GM12878 (cell line): ENCODE results near the gene CDCP1. TPM values are rescaled to one million over a fixed set of nuclear protein-coding genes. Genes with fewer than 3 reads are reported as not detected.

Experiments used
- ATAC-seq: fragments of 200-7000 bp; cut with Tn5 transposase; 3 replicates; pipeline ENCODE4 v1.9.1; 2020; ENCODE audit warnings: mild to moderate bottlenecking, moderate library complexity
- BruUV-seq: library from RNA; stranded (reverse); fragments of 400-500 nt; replicated peaks from 2 replicates; lab custom pipeline; 2021; lab: Mats Ljungman, UMichigan
- CTCF ChIA-PET: fragments of 300-600 bp; sonication (Branson Sonifier 250); formaldehyde crosslinking; extraction: SDS; loops from one replicate; lab custom pipeline; 2021; ENCODE audit warnings: inconsistent platforms; lab: Yijun Ruan, JAX
- POLR2A ChIA-PET: fragments of 350-600 bp; formaldehyde crosslinking; extraction: SDS; loops from one replicate; lab custom pipeline; 2021; ENCODE audit warnings: inconsistent platforms; lab: Charles Lee
- RAD21 ChIA-PET: fragments of 300-600 bp; sonication (Branson Sonifier 250); formaldehyde crosslinking; loops from one replicate; lab custom pipeline; 2023; ENCODE audit warnings: antibody characterized with exemption; ENCODE audit not compliant: unreplicated experiment; lab: Charles Lee
- SMC1A ChIA-PET: fragments of 300-600 bp; sonication (Branson Sonifier 250); formaldehyde crosslinking; loops from one replicate; lab custom pipeline; 2023; ENCODE audit not compliant: unreplicated experiment, uncharacterized antibody; lab: Charles Lee
- DNase-seq: peaks from one replicate; pipeline ENCODE4 v3.0.0-alpha.2; 2011; ENCODE audit warnings: low read depth, low spot score
- FAIRE-seq: peaks from 3 replicates; lab custom pipeline; 2011; peaks lifted over from hg19 to GRCh38; lab: Jason Lieb, UNC
- H2AFZ ChIP-seq: 2 replicates; pipeline ENCODE4 v1.6.0; 2011; ENCODE audit warnings: low read depth, low read length, control low read depth; ENCODE audit not compliant: control insufficient read depth
- H3K27ac ChIP-seq: 2 replicates; pipeline ENCODE4 v1.5.1; 2011; ENCODE audit warnings: control low read depth; ENCODE audit not compliant: control insufficient read depth, insufficient read depth
- H3K27me3 ChIP-seq, 2 experiments: replicated peaks in 1 of 2; 2 replicates each; pipeline versions ENCODE4 v1.6.0 to v1.6.1; 2011; ENCODE audit warnings: low read length in 1 of 2; ENCODE audit not compliant: control insufficient read depth in 2 of 2, insufficient read depth in 2 of 2
- H3K36me3 ChIP-seq, 2 experiments: 2 replicates each; pipeline ENCODE4 v1.5.1; 2011; ENCODE audit warnings: low read length in 1 of 2; ENCODE audit not compliant: control insufficient read depth in 2 of 2, insufficient read depth in 2 of 2
- H3K4me1 ChIP-seq: 2 replicates; pipeline ENCODE4 v1.6.1; 2011; ENCODE audit warnings: mild to moderate bottlenecking, low read length, moderate library complexity, mixed read lengths; ENCODE audit not compliant: control insufficient read depth, insufficient read depth
- H3K4me2 ChIP-seq: 2 replicates; pipeline ENCODE4 v1.6.0; 2011; ENCODE audit warnings: control low read depth; ENCODE audit not compliant: control insufficient read depth, insufficient read depth
- H3K4me3 ChIP-seq: fragments of 200-600 bp; sonication (generic); 2 replicates; pipeline ENCODE4 v1.5.1; 2016
- H3K79me2 ChIP-seq: 2 replicates; pipeline ENCODE4 v1.6.0; 2011; ENCODE audit warnings: low read length; ENCODE audit not compliant: control insufficient read depth, insufficient read depth
- H3K9ac ChIP-seq: 2 replicates; pipeline ENCODE4 v1.8.0; 2011; ENCODE audit warnings: low read length, control low read depth, mixed read lengths; ENCODE audit not compliant: control insufficient read depth, insufficient read depth
- H3K9me3 ChIP-seq: replicated peaks from 3 replicates; pipeline ENCODE4 v1.5.1; 2011; ENCODE audit warnings: mild to moderate bottlenecking, low read length; ENCODE audit not compliant: control insufficient read depth, insufficient read depth
- H4K20me1 ChIP-seq: 2 replicates; pipeline ENCODE4 v1.6.0; 2011; ENCODE audit not compliant: control insufficient read depth, insufficient read depth
- JUNB ChIP-seq: IDR thresholded peaks from 2 replicates; pipeline ENCODE4 v1.6.1; 2016; ENCODE audit warnings: antibody characterized with exemption, mild to moderate bottlenecking
- MYC ChIP-seq: IDR thresholded peaks from 2 replicates; pipeline ENCODE4 v1.6.1; 2011; ENCODE audit warnings: mild to moderate bottlenecking, low read length, moderate library complexity, inconsistent platforms; ENCODE audit not compliant: insufficient read depth, insufficient replicate concordance, insufficient read length, severe bottlenecking
- RUNX3 ChIP-seq: IDR thresholded peaks from 2 replicates; pipeline ENCODE4 v1.6.1; 2012; ENCODE audit warnings: low read length, inconsistent platforms
- SUPT20H ChIP-seq: IDR thresholded peaks from 2 replicates; pipeline ENCODE4 v1.6.1; 2011; ENCODE audit warnings: low read depth, mild to moderate bottlenecking, low read length, moderate library complexity, borderline replicate concordance; ENCODE audit not compliant: control insufficient read depth
- ZNF24 ChIP-seq: fragments of 450-650 bp; IDR thresholded peaks from 2 replicates; pipeline ENCODE4 v1.6.1; 2017; ENCODE audit warnings: antibody characterized with exemption, mild to moderate bottlenecking
- ZNF592 ChIP-seq: fragments of 450-650 bp; IDR thresholded peaks from 2 replicates; pipeline ENCODE4 v1.6.1; 2017; ENCODE audit warnings: mild to moderate bottlenecking, moderate library complexity
- WGBS: methylation state at CpG from one replicate; pipeline ENCODE4 v1.1.6; 2016; ENCODE audit warnings: low lambda C conversion rate; ENCODE audit not compliant: insufficient replicate concordance, insufficient coverage; ENCODE audit errors: missing lambda C conversion rate; 5-methylcytosine and 5-hydroxymethylcytosine counted together
- in situ Hi-C: fragments of 300-500 bp; cut with MboI; formaldehyde crosslinking; loops from 9 replicates; pipeline ENCODE4 v1.14.3; 2018; ENCODE audit warnings: mixed read lengths
- intact Hi-C: fragments of 100-400 bp; cut with micrococcal nuclease; formaldehyde crosslinking; loops from one replicate; pipeline ENCODE4 v1.14.2; 2022; ENCODE audit not compliant: unreplicated experiment
- polyA plus RNA-seq, 11 experiments: library from polyadenylated mRNA; depleted of rRNA in 4 of 11; unstranded in 6 of 11; stranded (reverse) in 5 of 11; fragments of >200 nt; fragmentation: Nextera tagmentation in 4 of 11; fragmentation: Illumina TruSeq in 1 of 11; extraction: Ambion mirVana in 4 of 11; extraction: Trizol in 1 of 11; gene quantifications; 1 replicate in 1 of 11; 2 replicates in 10 of 11; pipeline versions ENCODE4 v1.2.1 to v1.2.3, GENCODE V29; 2011 to 2016; ENCODE audit warnings: inconsistent platforms in 2 of 11, missing spikeins in 2 of 11, low read depth in 1 of 11
- total RNA-seq, 4 experiments: library from RNA; depleted of rRNA in 3 of 4; stranded (reverse); fragments of >200 nt in 3 of 4; fragmentation: Illumina TruSeq in 1 of 4; extraction: Trizol in 1 of 4; gene quantifications; 2 replicates each; pipeline versions ENCODE4 v1.2.1 to v1.2.3, GENCODE V29; 2013 to 2021
- TF ChIP-seq, protein P1 (sequence below): fragments of 450-650 bp; formaldehyde crosslinking; IDR thresholded peaks from 2 replicates; pipeline ENCODE4 v1.4.0; 2022; ENCODE audit warnings: mild to moderate bottlenecking, moderate library complexity

CDCP1 gene
- total and polyA plus RNA-seq, 10 of the 15 experiments (the other 5 are each of a cell fraction or from before 2014, with no cell fraction given): 0.35 to 2.2 (median 0.86) TPM

GRCh38 chr3:45127130-45127822 lies 18.9 kb downstream of the CDCP1 start:
- ChIA-PET POLR2A (interaction anchor here (0.7 to 1.2 kb wide), 3 partner anchors 9 to 22 kb away, joined by 3 to 4 read pairs (median 3); no protein-coding TSS in a partner anchor), CTCF (interaction anchor here (1.2 to 1.5 kb wide), 3 partner anchors 9 to 87 kb away, joined by 3 read pairs; no protein-coding TSS in a partner anchor), RAD21 (interaction anchor here (1.3 kb wide), 1 partner anchor 22 kb away, joined by 3 read pairs; no protein-coding TSS in a partner anchor), SMC1A (interaction anchor here (1.2 to 2.0 kb wide), 2 partner anchors 9 to 11 kb away, joined by 3 to 6 read pairs; no protein-coding TSS in a partner anchor)
- H3K4me2 ChIP-seq: no peak overlapping the region
- no peak for ATAC-seq
- H3K27me3 ChIP-seq: 0 out of 4 replicates have a peak, but pooled peaks cover 0 to 4% of the 10 kb centered on the region in 2 experiments
- in situ Hi-C loops: no loop called here
- no peak for DNase-seq
- no peak overlapping the region for H3K4me3 ChIP-seq
- BruUV-seq: no TSS peak
- H3K27ac ChIP-seq: no peak overlapping the region
- H3K36me3 ChIP-seq: no peaks in the 10 kb centered on the region
- no peak for FAIRE-seq
- no peaks in the 10 kb centered on the region for H4K20me1 ChIP-seq
- H3K79me2 ChIP-seq: no peaks in the 10 kb centered on the region
- WGBS: 35% methylated on average over 3 of the region's 3 CpGs
- H3K4me1 ChIP-seq: no peaks in the 10 kb centered on the region
- intact Hi-C loops: no loop called here
- no peak overlapping the region for H2AFZ ChIP-seq
- TF ChIP-seq, protein P1, sequence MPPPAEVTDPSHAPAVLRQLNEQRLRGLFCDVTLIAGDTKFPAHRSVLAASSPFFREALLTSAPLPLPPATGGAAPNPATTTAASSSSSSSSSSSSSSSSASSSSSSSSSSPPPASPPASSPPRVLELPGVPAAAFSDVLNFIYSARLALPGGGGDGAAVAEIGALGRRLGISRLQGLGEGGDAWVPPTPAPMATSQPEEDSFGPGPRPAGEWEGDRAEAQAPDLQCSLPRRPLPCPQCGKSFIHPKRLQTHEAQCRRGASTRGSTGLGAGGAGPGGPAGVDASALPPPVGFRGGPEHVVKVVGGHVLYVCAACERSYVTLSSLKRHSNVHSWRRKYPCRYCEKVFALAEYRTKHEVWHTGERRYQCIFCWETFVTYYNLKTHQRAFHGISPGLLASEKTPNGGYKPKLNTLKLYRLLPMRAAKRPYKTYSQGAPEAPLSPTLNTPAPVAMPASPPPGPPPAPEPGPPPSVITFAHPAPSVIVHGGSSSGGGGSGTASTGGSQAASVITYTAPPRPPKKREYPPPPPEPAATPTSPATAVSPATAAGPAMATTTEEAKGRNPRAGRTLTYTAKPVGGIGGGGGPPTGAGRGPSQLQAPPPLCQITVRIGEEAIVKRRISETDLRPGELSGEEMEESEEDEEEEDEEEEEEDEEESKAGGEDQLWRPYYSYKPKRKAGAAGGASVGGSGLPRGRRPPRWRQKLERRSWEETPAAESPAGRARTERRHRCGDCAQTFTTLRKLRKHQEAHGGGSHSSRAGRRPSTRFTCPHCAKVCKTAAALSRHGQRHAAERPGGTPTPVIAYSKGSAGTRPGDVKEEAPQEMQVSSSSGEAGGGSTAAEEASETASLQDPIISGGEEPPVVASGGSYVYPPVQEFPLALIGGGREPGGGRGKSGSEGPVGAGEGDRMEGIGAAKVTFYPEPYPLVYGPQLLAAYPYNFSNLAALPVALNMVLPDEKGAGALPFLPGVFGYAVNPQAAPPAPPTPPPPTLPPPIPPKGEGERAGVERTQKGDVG: no peak
- TF ChIP-seq ZNF24 (no peak), JUNB (no peak), RUNX3 (no peak), SUPT20H (no peak), MYC (no peak), ZNF592 (no peak)
- no peaks in the 10 kb centered on the region for H3K9me3 ChIP-seq
- H3K9ac ChIP-seq: no peak overlapping the region
